Tibial nerve (tissue), 4 donors: Measurements from ENCODE around the gene OBSCN.

Source experiments
- EP300 ChIP-seq, 2 donors: sonication (generic); formaldehyde crosslinking; IDR thresholded peaks; one replicate each; pipeline ENCODE4 v1.6.1; 2017; ENCODE audit warnings: antibody characterized with exemption in 2 of 2, mild to moderate bottlenecking in 1 of 2
- POLR2A ChIP-seq, 2 donors: fragments of 450-650 bp; IDR thresholded peaks; one replicate each; pipeline ENCODE4 v1.6.1; 2017; ENCODE audit warnings: antibody characterized with exemption in 2 of 2, mild to moderate bottlenecking in 2 of 2, moderate library complexity in 2 of 2
- TF ChIP-seq, protein P1 (sequence below), 5 experiments: fragments of 200-600 bp in 3 of 5; fragments of 450-650 bp in 2 of 5; sonication (generic) in 3 of 5; IDR thresholded peaks; one replicate each; pipeline ENCODE4 v1.5.1; 2016 to 2019; ENCODE audit warnings: antibody characterized with exemption in 5 of 5, mild to moderate bottlenecking in 3 of 5, moderate library complexity in 2 of 5

DNA sequence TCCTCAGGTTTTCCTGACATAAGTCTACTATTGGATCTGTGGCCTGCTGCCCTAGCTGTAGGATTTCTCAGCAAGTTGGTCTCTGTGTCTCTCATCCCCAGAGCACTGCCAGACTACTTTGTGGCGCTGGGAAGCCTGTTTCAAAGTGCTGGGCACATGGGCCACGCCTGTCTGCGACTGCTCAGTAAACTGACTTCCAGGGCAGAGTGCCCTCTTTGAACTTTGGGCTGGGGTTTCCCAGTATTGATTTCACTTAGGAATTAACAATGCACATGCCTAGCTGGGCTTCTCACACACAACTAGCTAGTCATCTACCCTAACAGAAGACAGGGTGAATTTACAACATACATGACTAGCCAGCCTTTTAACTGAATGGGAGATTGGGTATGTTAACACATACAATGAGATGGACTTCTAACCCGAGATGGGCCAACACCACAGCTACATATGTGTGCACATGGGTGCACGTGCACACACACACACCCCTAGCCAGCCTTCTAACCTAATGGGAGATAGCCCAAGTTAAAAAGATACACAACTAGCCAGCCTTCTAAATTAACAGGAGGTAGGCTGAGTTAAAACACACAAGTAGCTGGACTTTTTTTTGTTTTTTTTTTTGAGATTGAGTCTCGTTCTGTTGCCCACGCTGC is 215.7 kb downstream of the OBSCN start:
- TF ChIP-seq, protein P1, sequence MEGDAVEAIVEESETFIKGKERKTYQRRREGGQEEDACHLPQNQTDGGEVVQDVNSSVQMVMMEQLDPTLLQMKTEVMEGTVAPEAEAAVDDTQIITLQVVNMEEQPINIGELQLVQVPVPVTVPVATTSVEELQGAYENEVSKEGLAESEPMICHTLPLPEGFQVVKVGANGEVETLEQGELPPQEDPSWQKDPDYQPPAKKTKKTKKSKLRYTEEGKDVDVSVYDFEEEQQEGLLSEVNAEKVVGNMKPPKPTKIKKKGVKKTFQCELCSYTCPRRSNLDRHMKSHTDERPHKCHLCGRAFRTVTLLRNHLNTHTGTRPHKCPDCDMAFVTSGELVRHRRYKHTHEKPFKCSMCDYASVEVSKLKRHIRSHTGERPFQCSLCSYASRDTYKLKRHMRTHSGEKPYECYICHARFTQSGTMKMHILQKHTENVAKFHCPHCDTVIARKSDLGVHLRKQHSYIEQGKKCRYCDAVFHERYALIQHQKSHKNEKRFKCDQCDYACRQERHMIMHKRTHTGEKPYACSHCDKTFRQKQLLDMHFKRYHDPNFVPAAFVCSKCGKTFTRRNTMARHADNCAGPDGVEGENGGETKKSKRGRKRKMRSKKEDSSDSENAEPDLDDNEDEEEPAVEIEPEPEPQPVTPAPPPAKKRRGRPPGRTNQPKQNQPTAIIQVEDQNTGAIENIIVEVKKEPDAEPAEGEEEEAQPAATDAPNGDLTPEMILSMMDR (IDR thresholded peaks at IDR 0.05), result no peak
- no peak for TF ChIP-seq POLR2A (IDR thresholded peaks at IDR 0.05)
- TF ChIP-seq EP300 (IDR thresholded peaks at IDR 0.05), result no peak
